PC-3 (cell line): ENCODE results near the gene FREY1. TPM values are rescaled to one million over a fixed set of nuclear protein-coding genes. Genes with fewer than 3 reads are reported as not detected.

Source experiments
- ATAC-seq: fragments of 200-7000 bp; cut with Tn5 transposase; 2 replicates; pipeline ENCODE4 v1.9.1; 2020; ENCODE audit warnings: mild to moderate bottlenecking, moderate library complexity
- BruUV-seq: library from RNA; stranded (reverse); fragments of 400-500 nt; replicated peaks from 2 replicates; lab custom pipeline; 2021; lab: Mats Ljungman, UMichigan
- CTCF ChIA-PET: fragments of 300-600 bp; sonication (Branson Sonifier 250); formaldehyde crosslinking; loops from one replicate; lab custom pipeline; 2022; ENCODE audit warnings: antibody characterized with exemption; lab: Charles Lee
- POLR2A ChIA-PET: fragments of 300-600 bp; sonication (Branson Sonifier 250); formaldehyde crosslinking; loops from one replicate; lab custom pipeline; 2022; ENCODE audit warnings: antibody characterized with exemption; ENCODE audit not compliant: unreplicated experiment; lab: Charles Lee
- DNase-seq: peaks from one replicate; pipeline ENCODE4 v3.0.0-alpha.2; 2015
- H2AFZ ChIP-seq: fragments of 300-600 bp; sonication (generic); 2 replicates; pipeline ENCODE4 v1.6.0; 2016; ENCODE audit warnings: antibody characterized with exemption, low read length
- H3F3A ChIP-seq: fragments of 300-600 bp; sonication (generic); one replicate; pipeline ENCODE4 v1.6.0; 2017; ENCODE audit warnings: antibody characterized with exemption, low read length, control low read depth, mild to moderate bottlenecking; ENCODE audit not compliant: unreplicated experiment
- H3K27ac ChIP-seq: fragments of 300-600 bp; sonication (generic); 2 replicates; pipeline ENCODE4 v1.5.1; 2016; ENCODE audit warnings: mild to moderate bottlenecking, low read length
- H3K27me3 ChIP-seq: fragments of 300-600 bp; sonication (generic); 2 replicates; pipeline ENCODE4 v1.6.1; 2016; ENCODE audit warnings: low read length, mixed read lengths
- H3K36me3 ChIP-seq: fragments of 300-600 bp; sonication (generic); 2 replicates; pipeline ENCODE4 v1.6.1; 2016; ENCODE audit warnings: low read depth, mixed run types, low read length, mixed read lengths
- H3K4me1 ChIP-seq: fragments of 300-600 bp; sonication (generic); 2 replicates; pipeline ENCODE4 v1.5.1; 2016; ENCODE audit warnings: low read length; ENCODE audit not compliant: insufficient read depth
- H3K4me2 ChIP-seq: fragments of 300-600 bp; sonication (generic); 2 replicates; pipeline ENCODE4 v1.6.0; 2016; ENCODE audit warnings: low read length
- H3K4me3 ChIP-seq: fragments of 300-600 bp; sonication (generic); 2 replicates; pipeline ENCODE4 v1.5.1; 2016; ENCODE audit warnings: mild to moderate bottlenecking, low read length, mixed read lengths
- H3K79me2 ChIP-seq: fragments of 300-600 bp; sonication (generic); 2 replicates; pipeline ENCODE4 v1.6.1; 2017; ENCODE audit warnings: low read length, mixed read lengths
- H3K9ac ChIP-seq: fragments of 300-600 bp; sonication (generic); 2 replicates; pipeline ENCODE4 v1.6.0; 2016; ENCODE audit warnings: mild to moderate bottlenecking, low read length
- H3K9me2 ChIP-seq: fragments of 300-600 bp; sonication (generic); replicated peaks from 2 replicates; pipeline ENCODE4 v1.6.1; 2016; ENCODE audit warnings: mixed run types, low read length, mixed read lengths
- H3K9me3 ChIP-seq: fragments of 300-600 bp; sonication (generic); 2 replicates; pipeline ENCODE4 v1.6.1; 2016; ENCODE audit warnings: low read length, mixed read lengths
- H4K20me1 ChIP-seq: fragments of 300-600 bp; sonication (generic); 2 replicates; pipeline ENCODE4 v1.6.1; 2016; ENCODE audit warnings: low read length, mixed read lengths
- EZH2 ChIP-seq: fragments of 300-600 bp; sonication (generic); IDR thresholded peaks from one replicate; pipeline ENCODE4 v1.6.1; 2017; ENCODE audit warnings: antibody characterized with exemption, mild to moderate bottlenecking, low read length; ENCODE audit not compliant: unreplicated experiment
- EZH2phosphoT487 ChIP-seq: fragments of 300-600 bp; sonication (generic); IDR thresholded peaks from 2 replicates; pipeline ENCODE4 v1.6.1; 2018; ENCODE audit warnings: mild to moderate bottlenecking, antibody characterized with exemption, low read length, borderline replicate concordance
- intact Hi-C: fragments of 100-400 bp; cut with micrococcal nuclease; formaldehyde crosslinking; loops from 2 replicates; pipeline ENCODE4 v1.9.0; 2023
- total RNA-seq: library from RNA; depleted of rRNA; stranded (reverse); fragments of >200 nt; gene quantifications from 2 replicates; pipeline ENCODE4 v1.2.3, GENCODE V29; 2014
- TF ChIP-seq, protein P1 (sequence below): fragments of 300-600 bp; sonication (generic); conservative IDR thresholded peaks from 2 replicates; pipeline ENCODE4 v1.5.1; 2017; ENCODE audit warnings: antibody characterized with exemption, low read depth, mild to moderate bottlenecking, low read length

Gene FREY1
- total RNA-seq, 1 experiment from 2014 or later = 0.15 TPM

DNA sequence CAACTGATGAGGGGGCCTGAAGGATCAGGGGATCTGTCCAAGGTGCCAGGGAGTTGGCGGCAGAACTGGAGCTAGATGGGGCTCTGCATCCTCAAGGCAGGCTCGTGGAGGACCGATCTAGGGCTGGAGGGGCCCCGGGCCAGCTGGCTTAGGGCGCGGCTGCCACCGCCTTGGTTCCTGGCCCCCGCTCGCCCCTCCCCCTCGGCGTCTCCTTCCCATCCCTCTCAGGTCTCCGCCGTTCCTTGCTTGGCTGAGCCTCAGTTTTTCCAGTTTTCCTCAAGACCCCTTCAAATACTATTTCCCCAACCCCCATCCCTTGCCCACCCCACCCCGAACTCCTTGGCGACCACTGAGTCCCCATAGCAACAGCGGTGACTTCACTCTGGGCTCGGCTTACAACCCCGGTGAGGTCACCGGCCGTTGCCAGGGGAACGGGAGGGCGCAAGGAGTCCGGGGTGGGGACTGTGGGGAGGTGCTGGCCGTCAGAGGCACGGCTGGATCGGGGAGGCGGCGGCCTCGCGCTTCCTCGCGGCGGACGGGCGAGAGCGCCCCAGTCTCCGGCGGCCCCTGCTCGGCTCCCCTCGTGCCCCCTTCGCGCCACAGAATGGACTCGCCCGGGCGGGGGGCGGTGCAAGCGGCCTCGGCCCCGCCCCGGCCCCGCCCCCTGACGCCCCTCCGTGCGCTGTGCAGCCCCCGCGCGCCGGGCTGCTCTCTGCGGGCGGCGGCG lies 7.5 kb downstream of the FREY1 start:
- ATAC-seq = peak; percentile 79
- Histone ChIP-seq H3K4me3 (peak overlapping the region; percentile 66), H3K36me3 (no peaks in the 10 kb centered on the region), H2AFZ (peak overlapping the region; percentile 71), H3K4me1 (0 out of 2 replicates have a peak, but pooled peaks cover 7% of the 10 kb centered on the region), H4K20me1 (no peaks in the 10 kb centered on the region), H3K9me2 (no peaks in the 10 kb centered on the region), H3K4me2 (peak overlapping the region; percentile 89), H3K9me3 (no peaks in the 10 kb centered on the region), H3K9ac (peak overlapping the region; percentile 61), H3K27me3 (no peaks in the 10 kb centered on the region), H3K79me2 (no peaks in the 10 kb centered on the region), H3F3A (no peaks in the 10 kb centered on the region), H3K27ac (no peak overlapping the region)
- no TSS peak for BruUV-seq
- ChIA-PET POLR2A (no interaction called here), CTCF (no interaction called here)
- TF ChIP-seq, protein P1, sequence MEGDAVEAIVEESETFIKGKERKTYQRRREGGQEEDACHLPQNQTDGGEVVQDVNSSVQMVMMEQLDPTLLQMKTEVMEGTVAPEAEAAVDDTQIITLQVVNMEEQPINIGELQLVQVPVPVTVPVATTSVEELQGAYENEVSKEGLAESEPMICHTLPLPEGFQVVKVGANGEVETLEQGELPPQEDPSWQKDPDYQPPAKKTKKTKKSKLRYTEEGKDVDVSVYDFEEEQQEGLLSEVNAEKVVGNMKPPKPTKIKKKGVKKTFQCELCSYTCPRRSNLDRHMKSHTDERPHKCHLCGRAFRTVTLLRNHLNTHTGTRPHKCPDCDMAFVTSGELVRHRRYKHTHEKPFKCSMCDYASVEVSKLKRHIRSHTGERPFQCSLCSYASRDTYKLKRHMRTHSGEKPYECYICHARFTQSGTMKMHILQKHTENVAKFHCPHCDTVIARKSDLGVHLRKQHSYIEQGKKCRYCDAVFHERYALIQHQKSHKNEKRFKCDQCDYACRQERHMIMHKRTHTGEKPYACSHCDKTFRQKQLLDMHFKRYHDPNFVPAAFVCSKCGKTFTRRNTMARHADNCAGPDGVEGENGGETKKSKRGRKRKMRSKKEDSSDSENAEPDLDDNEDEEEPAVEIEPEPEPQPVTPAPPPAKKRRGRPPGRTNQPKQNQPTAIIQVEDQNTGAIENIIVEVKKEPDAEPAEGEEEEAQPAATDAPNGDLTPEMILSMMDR = no peak
- TF ChIP-seq EZH2phosphoT487 (no peak), EZH2 (no peak)
- intact Hi-C loops = no loop called here
- DNase-seq = peak; percentile 64

DNA sequence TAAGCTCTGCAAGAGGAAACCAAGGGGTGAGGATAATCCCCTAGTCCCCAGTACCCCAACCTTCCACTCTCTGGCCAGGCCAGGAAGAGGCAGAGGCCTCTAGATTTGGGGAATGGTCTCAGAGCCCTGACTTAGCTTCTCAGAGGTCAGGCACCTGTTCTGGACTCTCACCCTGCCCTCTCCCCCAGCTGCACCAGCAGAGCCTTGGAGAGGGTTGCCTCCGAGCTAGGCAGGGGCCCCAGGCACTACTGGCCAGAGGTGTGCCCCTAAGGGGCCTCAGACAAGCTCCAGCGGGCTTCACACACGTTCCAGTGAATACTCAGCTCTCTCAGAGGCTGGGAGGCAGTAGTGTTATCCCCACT lies 8.0 kb downstream of the FREY1 start:
- POLR2A ChIA-PET = no interaction called here
- CTCF ChIA-PET = no interaction called here
- Histone ChIP-seq H3K9me3 (no peaks in the 10 kb centered on the region), H3K27me3 (no peaks in the 10 kb centered on the region), H3K27ac (no peak overlapping the region), H4K20me1 (no peaks in the 10 kb centered on the region), H3K36me3 (no peaks in the 10 kb centered on the region), H3K4me1 (0 out of 2 replicates have a peak, but pooled peaks cover 7% of the 10 kb centered on the region), H3K79me2 (no peaks in the 10 kb centered on the region), H3K4me2 (no peak overlapping the region), H3K9me2 (no peaks in the 10 kb centered on the region), H2AFZ (no peak overlapping the region), H3F3A (no peaks in the 10 kb centered on the region), H3K9ac (no peak overlapping the region), H3K4me3 (no peak overlapping the region)
- ATAC-seq (no peak), DNase-seq (no peak)
- TF ChIP-seq EZH2 = no peak
- no TSS peak for BruUV-seq
- intact Hi-C loops = no loop called here

DNA sequence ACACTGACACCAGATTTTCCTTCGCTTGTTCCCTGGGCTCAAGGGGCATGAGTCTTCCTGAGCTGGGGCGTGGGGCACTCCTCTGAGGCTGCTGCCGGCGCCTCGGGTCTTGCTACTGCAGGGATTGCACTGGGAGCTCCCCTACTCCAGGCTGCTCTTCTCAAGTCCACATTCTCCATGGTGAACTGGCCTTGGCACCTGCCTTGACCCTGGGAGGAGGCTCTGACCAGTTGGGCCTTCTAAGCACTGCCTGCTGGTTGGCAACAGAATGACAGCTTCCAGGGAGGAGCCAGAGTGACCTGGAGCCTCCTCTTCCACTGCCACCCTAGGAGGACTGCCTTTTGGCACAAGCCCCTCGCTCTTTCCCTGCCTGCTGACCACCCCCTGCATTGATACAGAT lies 9.5 kb downstream of the FREY1 start:
- intact Hi-C loops = no loop called here
- no peak for ATAC-seq
- POLR2A ChIA-PET = no interaction called here

More for the DNA sequence above, 9.5 kb downstream of the FREY1 start:
- Histone ChIP-seq H3K36me3 (no peaks in the 10 kb centered on the region), H3K27me3 (no peaks in the 10 kb centered on the region), H3K9me3 (no peaks in the 10 kb centered on the region), H3K79me2 (no peaks in the 10 kb centered on the region), H3F3A (no peaks in the 10 kb centered on the region), H3K9me2 (no peaks in the 10 kb centered on the region), H3K4me1 (0 out of 2 replicates have a peak, but pooled peaks cover 7% of the 10 kb centered on the region), H3K4me2 (no peak overlapping the region), H3K9ac (no peak overlapping the region), H3K27ac (no peak overlapping the region), H3K4me3 (no peak overlapping the region), H2AFZ (no peak overlapping the region), H4K20me1 (no peaks in the 10 kb centered on the region)
- TF ChIP-seq, protein P1 = no peak
- TF ChIP-seq EZH2 (no peak), EZH2phosphoT487 (no peak)
- no TSS peak for BruUV-seq
- no peak for DNase-seq
- CTCF ChIA-PET = no interaction called here
